Measurements from ENCODE around the gene DIP2A.

GRCh38 chr21:46598581-46599572 is 140.2 kb downstream of the DIP2A start:
- TF ChIP-seq GABPA (IDR thresholded peaks at IDR 0.05; ENCODE audit: borderline replicate concordance, insufficient read depth, low read length) (no peak), EZH2 (IDR thresholded peaks at IDR 0.05; ENCODE audit: low read depth, low read length, severe bottlenecking) (no peak), EP300 (IDR thresholded peaks at IDR 0.05; ENCODE audit: borderline replicate concordance in 1 of 2, low read depth in 2 of 2, low read length in 2 of 2) (no peak), JUND (IDR thresholded peaks at IDR 0.05; ENCODE audit: low read length) (no peak), TCF12 (IDR thresholded peaks at IDR 0.05; ENCODE audit: low read depth, low read length) (no peak), CTCF (IDR thresholded peaks at IDR 0.05; ENCODE audit: control extremely low read depth in 1 of 3, insufficient read depth in 1 of 3, low read depth in 1 of 3, low read length in 3 of 3) (no peak), TEAD4 (IDR thresholded peaks at IDR 0.05; ENCODE audit: low read depth, low read length) (no peak), POLR2A (IDR thresholded peaks at IDR 0.05; ENCODE audit: control extremely low read depth in 1 of 2, low read depth in 2 of 2, low read length in 2 of 2) (no peak), POLR2AphosphoS5 (IDR thresholded peaks at IDR 0.05; ENCODE audit: low read depth, low read length) (no peak)
